Measurements from ENCODE around the gene BICRAL.
"Not testable (repeated sequence)": the region's sequence is repeated elsewhere in the genome, so short reads cannot be mapped to it uniquely, and the experiment has no call there.

The BICRAL gene

DNA sequence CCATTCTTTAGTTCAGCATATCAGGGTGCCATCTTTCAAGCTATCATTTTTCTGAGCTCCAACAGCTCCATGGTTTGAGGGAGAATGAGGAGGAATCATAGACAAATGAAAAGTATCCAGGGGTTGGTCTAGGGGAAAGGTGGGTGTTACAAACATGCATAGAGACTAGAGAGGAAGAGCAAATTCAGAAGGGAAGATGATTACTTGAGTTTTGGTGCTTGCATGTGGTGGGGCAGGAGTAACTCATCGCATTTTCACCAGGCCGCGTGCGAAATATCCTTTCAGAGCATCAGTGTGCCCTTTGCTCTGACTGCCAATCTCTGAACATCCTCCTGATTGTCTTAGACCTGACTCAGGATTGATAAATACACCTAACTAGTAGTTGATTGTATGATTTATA lies 7.7 kb upstream of the BICRAL start:
- DNase-seq (ENCODE audit: low spot score) = no peak
- in situ Hi-C loops (cut with MboI; ENCODE audit: low sequenced_read_pairs, unreplicated experiment) = no loop called here
- TF ChIP-seq, protein P1, sequence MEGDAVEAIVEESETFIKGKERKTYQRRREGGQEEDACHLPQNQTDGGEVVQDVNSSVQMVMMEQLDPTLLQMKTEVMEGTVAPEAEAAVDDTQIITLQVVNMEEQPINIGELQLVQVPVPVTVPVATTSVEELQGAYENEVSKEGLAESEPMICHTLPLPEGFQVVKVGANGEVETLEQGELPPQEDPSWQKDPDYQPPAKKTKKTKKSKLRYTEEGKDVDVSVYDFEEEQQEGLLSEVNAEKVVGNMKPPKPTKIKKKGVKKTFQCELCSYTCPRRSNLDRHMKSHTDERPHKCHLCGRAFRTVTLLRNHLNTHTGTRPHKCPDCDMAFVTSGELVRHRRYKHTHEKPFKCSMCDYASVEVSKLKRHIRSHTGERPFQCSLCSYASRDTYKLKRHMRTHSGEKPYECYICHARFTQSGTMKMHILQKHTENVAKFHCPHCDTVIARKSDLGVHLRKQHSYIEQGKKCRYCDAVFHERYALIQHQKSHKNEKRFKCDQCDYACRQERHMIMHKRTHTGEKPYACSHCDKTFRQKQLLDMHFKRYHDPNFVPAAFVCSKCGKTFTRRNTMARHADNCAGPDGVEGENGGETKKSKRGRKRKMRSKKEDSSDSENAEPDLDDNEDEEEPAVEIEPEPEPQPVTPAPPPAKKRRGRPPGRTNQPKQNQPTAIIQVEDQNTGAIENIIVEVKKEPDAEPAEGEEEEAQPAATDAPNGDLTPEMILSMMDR (IDR thresholded peaks at IDR 0.05; ENCODE audit: borderline replicate concordance, control extremely low read depth, extremely low read depth, insufficient read depth, missing control alignments) = no peak

DNA sequence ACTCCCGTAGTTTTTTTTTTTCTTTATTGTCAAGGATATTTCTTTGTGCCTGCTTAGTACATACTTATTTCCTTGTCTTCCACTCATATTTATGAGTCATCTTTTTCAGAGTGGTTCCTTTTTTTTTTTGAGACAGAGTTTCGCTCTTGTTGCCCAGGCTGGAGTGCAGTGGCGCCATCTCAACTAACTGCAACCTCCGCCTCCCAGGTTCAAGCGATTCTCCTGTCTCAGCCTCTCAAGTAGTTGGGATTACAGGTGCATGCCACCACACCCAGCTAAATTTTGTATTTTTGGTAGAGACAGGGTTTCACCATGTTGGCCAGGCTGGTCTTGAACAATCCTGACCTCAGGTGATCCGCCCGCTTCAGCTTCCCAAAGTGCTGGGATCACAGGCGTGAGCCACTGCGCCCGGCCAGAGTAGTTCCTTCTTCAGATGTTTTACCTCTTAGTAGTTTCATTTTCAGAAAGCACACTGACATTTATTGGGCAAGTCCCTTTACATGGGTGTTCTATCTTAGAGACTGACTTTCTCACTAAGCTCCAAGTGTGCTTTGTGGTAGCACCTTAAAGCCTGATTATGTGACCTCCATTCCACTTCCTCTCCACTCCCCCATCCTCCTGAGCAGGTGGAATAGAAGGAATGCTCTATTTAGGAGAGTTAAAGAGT lies 6.9 kb upstream of the BICRAL start:
- DNase-seq (ENCODE audit: low spot score) = peak; percentile 62
- in situ Hi-C loops (cut with MboI; ENCODE audit: low sequenced_read_pairs, unreplicated experiment) = not testable (repeated sequence)

DNA sequence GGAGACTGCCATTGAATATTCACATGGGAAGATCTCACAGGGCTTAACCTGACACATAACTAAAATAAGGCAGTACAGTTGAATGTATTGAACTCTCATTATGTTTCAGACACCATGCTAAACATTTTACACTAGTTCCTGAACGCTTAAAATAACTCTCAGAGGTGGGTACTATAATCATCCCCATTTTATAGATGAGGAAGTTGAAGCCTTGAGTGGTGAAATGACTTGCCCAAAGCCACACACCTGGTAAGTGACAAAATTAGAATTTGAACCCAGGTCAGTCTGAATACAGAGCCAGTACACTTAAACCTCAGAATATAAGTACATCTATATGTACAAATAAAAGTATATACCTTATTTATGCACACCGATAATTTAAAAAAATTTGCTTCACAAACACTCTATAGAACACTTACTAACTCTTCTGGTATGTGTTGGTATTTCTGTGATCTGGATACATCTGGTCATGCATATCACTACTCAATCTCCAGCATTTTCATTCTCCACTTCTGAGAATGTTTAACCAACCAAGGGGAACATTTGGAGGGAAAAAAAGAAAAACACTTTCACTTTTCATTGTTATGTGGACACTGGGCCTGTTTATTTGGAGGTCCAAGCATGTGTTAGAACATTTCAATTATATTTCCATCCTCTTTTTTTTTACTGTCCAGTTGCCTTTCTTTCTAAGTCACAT lies 4.6 kb upstream of the BICRAL start:
- in situ Hi-C loops (cut with MboI; ENCODE audit: low sequenced_read_pairs, unreplicated experiment) = no loop called here
- TF ChIP-seq, protein P1 (IDR thresholded peaks at IDR 0.05; ENCODE audit: borderline replicate concordance, control extremely low read depth, extremely low read depth, insufficient read depth, missing control alignments) = no peak
- DNase-seq (ENCODE audit: low spot score) = no peak

DNA sequence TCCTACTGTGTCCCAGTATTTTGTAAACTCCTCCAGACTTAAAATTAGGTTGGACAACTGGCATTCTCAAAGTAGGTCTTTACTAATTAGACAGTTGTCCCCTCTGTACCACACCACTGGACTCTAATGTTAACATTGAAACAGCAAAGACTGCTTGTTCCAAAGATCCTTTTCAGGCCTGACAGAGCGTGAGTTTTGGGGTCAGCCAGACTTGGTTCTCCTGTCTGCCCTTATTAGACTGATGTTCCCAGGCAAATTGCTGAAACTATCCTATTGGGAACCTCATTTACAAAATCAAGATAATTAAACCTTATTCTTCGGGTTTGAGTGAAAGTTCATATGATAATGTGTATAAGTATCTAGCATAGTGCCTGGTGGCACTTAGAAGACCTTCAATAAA lies 3.7 kb upstream of the BICRAL start:
- in situ Hi-C loops (cut with MboI; ENCODE audit: low sequenced_read_pairs, unreplicated experiment) = no loop called here
- TF ChIP-seq, protein P1 (IDR thresholded peaks at IDR 0.05; ENCODE audit: borderline replicate concordance, control extremely low read depth, extremely low read depth, insufficient read depth, missing control alignments) = no peak
- no peak for DNase-seq (ENCODE audit: low spot score)

DNA sequence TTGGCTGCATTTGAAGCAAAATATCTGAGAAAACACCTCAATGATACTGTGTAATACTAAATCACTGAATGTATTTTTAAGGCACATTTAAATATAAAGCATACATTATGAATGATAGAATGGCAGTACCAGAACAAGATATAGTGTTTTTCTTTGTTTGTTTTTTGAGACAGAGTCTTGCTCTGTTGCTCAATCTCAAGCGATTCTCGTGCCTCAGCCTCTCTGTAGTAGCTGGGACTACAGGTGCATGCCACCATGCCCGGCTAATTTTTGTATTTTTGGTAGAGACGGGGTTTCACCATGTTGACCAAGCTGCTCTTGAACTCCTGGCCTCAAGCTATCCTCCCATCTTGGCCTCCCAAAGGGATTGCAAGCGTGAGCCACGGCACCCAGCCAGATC lies 2.3 kb upstream of the BICRAL start:
- in situ Hi-C loops (cut with MboI; ENCODE audit: low sequenced_read_pairs, unreplicated experiment) = no loop called here
- TF ChIP-seq, protein P1 (IDR thresholded peaks at IDR 0.05; ENCODE audit: borderline replicate concordance, control extremely low read depth, extremely low read depth, insufficient read depth, missing control alignments) = no peak

DNA sequence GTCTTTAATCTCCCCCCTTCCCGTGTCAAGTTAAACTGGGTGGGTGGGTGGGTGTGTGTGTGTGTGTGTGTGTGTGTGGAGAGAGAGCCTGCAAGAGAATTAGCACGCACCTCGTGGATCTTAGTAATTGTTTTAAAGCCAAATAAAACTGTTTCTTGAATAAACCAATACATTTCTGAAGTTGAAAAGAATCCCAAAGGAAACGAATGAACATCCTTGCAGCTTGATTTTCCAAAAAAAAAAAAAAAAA lies 381 bp upstream of the BICRAL start:
- TF ChIP-seq, protein P1 (IDR thresholded peaks at IDR 0.05; ENCODE audit: borderline replicate concordance, control extremely low read depth, extremely low read depth, insufficient read depth, missing control alignments) = no peak
- no peak for DNase-seq (ENCODE audit: low spot score)
- in situ Hi-C loops (cut with MboI; ENCODE audit: low sequenced_read_pairs, unreplicated experiment) = no loop called here

More for the DNA sequence above, 2.3 kb upstream of the BICRAL start:
- DNase-seq (ENCODE audit: low spot score) = no peak

DNA sequence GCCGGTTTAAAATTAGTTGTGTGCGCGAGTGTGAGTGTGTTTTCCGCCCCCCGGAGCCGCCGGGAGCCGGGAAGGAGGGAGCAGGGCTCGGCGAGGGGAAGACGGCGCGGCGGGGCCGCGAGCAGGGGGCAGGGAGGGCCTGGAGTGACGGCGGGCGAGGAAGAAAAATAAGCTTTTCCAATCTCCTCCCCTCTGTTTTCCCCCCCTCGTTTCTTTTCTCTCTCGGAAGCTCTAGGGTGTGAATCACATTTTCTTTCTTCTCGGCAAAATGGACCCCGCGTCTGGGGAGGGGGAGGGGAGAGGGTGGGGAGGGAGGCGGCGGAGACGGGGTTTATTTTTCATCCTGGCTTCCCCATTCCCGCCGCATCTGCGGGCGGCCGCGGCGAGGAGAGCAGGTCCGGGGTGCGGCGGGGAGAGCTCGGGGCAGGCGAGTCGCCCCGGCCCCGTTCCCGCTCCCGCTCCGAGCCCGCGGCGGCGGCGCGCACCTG lies 881 bp downstream of the BICRAL start:
- TF ChIP-seq, protein P1 (IDR thresholded peaks at IDR 0.05; ENCODE audit: borderline replicate concordance, control extremely low read depth, extremely low read depth, insufficient read depth, missing control alignments) = no peak
- in situ Hi-C loops (cut with MboI; ENCODE audit: low sequenced_read_pairs, unreplicated experiment) = no loop called here
- peak; percentile 73 for DNase-seq (ENCODE audit: low spot score)
